GM19438 (cell line): Measurements from ENCODE around the gene GFRAL.
"Not testable (repeated sequence)": the region's sequence is repeated elsewhere in the genome, so short reads cannot be mapped to it uniquely, and the experiment has no call there.

Source experiments
- ATAC-seq: cut with Tn5 transposase; IDR thresholded peaks from one replicate; pipeline ENCODE4 v1.9.1; 2021; ENCODE audit warnings: low read depth; ENCODE audit not compliant: unreplicated experiment

GFRAL gene, protein sequence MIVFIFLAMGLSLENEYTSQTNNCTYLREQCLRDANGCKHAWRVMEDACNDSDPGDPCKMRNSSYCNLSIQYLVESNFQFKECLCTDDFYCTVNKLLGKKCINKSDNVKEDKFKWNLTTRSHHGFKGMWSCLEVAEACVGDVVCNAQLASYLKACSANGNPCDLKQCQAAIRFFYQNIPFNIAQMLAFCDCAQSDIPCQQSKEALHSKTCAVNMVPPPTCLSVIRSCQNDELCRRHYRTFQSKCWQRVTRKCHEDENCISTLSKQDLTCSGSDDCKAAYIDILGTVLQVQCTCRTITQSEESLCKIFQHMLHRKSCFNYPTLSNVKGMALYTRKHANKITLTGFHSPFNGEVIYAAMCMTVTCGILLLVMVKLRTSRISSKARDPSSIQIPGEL

GRCh38 chr6:55327169-55327568, at the start of gene GFRAL:
GFRAL (plus strand) TSS chr6:55327469; CDS start chr6:55327555, 86 bp downstream.
- no peak for ATAC-seq

GRCh38 chr6:55277646-55278045, 49.6 kb upstream of the GFRAL start:
- ATAC-seq, result no peak

GRCh38 chr6:55281215-55281614, 46.1 kb upstream of the GFRAL start:
- no peak for ATAC-seq

DNA sequence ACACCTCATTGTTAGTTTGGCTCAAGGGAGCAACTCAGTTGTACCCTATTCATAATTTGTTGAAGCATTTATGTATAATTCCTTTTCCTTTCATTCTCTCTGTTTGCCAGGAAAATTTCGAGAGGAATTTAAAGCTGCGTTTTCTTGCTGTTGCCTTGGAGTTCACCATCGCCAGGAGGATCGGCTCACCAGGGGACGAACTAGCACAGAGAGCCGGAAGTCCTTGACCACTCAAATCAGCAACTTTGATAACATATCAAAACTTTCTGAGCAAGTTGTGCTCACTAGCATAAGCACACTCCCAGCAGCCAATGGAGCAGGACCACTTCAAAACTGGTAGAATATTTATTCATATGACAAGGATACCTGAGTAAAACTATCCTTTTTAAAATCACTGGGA, 45.2 kb upstream of the GFRAL start:
- no peak for ATAC-seq

DNA sequence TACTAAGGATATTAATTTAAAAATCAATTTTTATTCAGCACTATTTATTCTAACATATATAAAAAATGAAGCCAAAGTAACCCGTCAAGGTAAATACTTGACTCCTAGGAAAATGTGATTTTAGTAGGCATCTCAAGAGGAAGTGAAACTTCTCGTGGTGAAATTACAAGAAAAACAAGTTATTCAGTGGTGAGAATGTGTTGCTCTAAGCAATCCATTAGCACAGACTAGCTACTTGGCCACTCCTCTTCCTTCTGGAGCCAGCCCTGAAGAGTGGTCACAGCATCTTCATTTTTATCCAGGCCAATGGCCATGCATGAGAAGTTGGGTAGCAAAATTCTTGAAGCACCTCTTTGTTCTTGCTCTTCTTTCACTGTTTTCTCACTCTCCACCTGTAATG, 40.4 kb upstream of the GFRAL start:
- ATAC-seq, result no peak

DNA sequence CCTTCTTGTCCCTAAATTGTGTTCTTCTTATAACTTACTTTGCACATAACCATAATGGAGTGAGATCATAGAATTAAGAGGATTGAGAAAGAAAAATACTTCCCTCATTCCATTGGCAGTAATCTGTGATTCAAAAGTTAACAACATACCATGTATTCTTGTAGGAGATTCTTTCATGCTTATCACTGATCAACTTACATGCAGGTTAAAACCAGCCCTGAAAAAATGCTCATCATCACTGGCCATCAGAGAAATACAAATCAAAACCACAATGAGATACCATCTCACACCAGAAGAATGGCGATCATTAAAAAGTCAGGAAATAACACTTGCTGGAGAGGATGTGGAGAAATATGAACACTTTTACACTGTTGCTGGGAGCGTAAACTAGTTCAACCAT, 36.5 kb upstream of the GFRAL start:
- no peak for ATAC-seq

DNA sequence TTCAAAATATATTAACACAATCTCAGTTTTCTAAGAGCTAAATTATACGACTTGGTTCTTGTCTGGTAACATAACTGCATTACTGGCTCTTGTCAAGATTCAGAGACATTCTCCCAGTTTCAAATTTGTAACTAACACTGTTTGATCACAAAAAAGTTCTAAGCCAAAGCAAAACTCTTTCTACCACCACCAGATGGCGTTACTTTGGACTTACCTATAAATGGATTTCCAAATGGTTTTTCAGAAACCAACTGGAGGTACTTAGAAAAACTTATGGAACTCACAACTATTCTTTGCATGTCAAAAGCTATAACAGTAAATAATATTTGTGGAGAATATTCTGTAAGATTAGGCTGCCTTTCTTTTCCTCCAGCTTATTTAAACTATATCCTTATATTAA, 34.2 kb upstream of the GFRAL start:
- no peak for ATAC-seq

GRCh38 chr6:55297214-55297613, 30.1 kb upstream of the GFRAL start:
- ATAC-seq, result not testable (repeated sequence)

- no peak for ATAC-seq
Measured at GRCh38 chr6:55299286-55299985, 27.8 kb upstream of the GFRAL start.

DNA sequence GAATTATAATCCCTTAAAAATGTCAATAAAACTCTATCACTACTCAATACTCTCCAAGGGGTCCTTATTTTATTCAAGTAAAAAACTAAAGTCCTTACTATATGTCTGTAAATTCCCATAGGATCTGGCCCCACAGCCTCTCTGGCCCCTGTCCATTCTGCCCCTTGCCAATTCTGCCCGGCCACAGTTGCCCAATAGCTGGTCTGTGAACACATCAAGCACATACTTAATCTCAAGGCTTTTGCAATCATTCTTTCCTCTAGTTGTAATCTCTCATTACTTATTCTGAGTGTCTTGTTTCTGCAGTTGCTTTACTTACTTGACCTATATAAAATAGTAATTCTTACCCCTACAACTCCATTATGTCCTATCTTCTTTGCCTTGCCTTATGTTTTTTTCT, 22.5 kb upstream of the GFRAL start:
- no peak for ATAC-seq

DNA sequence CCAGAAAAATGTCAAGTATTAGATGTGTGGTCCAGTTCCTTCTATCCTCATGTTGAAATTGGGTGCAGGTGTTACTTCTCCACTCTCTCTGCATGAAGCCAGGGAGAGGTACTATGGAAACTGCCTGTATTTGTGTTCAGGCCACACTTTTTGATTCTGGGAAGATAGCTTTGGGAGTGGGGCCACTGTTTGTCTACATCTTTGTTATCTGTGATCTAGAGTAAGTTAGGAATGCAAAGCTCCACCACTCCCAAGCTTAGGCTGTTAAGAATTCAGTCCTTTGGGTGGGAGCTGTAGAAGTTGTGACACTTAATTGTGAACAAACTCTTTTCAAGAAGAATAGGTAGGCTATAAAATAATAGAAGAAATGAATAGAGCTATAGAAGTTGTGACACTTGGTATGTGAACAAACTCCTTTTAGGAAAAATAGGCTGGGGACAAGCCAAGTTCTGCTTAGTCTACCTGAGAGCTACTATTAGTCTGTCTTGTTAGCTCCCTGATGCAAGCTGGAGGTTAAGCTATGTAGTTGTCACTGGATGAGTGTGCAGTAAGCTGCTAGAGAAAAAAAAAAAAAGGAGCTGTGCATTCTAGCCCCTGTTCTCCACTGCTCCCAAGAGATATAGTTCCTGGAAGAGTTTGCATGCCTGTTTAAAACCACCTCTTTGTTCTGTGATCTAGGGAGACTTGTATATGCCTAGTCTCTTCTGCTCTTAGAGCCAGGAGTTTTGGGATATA, 7.1 kb upstream of the GFRAL start:
- ATAC-seq, result no peak

DNA sequence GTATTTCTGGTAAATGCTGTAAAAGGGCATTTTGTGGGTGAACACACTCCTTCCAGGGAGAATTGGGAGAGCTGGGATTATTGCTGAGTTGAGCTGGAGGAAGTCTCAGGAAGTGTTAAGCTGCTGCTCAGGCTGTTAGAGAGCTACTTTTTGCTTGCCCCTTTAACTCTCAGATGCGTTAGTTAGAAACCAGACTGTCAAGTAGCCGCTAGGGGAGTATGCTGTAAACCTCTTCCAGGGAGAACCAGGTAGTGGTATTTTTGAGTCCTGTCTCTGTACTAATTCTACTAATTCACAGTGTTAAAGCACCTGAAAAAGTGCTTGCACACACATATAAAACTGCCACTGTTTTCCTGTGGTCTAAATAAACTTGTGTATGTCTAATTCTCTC, 6.6 kb upstream of the GFRAL start:
- ATAC-seq, result no peak

DNA sequence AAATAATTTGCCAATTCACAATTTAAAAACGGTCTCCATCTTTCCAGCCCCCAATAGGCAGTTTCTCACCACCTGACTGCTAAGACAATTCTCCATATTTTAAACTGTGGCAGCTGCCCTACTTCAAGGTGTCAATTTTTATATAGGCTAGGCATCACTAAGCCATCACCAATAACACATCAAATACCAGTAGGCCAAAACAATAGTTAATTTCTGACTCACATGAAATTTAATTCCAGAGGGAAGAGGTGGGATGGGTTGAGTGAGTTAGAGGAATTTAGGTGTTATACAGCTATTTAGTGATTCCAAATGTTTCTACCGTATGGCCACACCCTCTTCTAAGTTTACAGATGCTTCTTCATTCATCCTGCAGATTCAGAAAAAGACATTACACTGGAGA, 49.9 kb downstream of the GFRAL start:
- no peak for ATAC-seq

DNA sequence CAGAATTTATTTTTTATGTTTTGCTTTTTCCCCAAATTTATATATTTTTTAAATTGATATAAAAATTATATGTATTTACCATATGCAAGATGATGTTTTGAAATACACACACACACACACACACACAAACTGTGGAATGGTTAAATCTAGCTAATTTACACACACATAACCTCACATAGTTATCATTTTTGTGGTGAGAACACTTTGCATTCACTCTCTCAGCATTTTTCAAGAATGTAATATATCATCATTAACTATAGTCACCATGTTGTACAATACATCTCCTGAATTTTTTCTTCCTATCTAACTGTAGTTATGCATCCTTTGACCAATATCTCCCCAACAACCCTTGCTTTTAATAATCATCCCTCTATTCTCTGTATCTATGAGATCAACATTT, 52.2 kb downstream of the GFRAL start:
- no peak for ATAC-seq

DNA sequence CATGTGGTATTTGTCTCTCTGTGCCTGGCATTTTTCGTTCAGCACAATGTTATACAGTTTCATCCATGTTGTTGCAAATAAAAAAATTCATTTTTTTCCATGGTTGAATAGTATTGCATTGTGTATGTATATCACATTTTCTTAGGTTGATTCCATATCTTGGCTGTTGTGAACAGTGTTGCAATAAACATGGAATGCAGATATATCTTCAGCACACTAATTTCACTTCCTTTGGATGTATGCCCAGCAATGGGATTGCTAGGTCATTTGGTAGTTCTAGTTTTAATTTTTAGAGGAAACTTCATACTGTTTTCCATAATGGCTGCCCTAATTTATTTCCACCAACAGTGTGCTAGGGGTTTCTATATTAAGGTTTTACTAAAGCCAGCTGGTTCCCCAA, 52.6 kb downstream of the GFRAL start:
- ATAC-seq, result no peak

DNA sequence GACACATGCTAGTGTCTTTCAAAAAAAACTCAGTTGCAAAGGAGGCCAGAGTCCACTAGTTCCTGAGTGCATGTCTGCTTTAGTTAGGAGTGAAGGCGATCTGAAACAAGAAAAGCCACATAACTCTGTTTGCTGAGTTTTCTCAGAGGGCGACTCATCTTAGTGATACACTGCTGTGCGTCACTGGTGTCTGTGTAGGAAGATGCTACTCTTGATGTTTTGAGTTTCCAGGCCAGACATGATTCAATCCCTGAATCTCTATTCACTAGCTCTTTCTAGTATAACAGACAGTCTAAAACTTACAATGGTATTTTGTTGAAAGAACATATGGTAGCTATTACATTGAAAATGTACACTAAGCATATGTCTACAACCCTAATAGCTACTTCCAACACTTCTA, 60.9 kb downstream of the GFRAL start:
- no peak for ATAC-seq

DNA sequence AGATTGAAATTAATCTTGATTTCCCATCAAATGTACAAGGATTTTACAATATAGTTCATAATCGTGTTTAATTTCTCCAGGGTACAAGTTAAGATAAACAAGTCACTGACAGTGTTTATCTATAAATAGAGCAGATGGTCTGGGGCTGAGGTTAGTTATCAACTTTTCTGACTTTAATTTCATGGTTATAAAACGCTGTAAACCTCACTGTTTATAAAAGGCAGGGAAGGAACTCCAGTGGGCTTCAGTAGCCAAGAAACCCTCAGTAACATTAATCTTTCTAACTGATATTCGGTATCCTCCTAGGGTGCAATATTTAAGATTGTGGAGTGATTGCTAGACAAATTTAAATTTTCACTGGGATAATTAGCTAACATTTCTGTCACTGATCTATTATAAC, 68.6 kb downstream of the GFRAL start:
- ATAC-seq, result no peak

- no peak for ATAC-seq
Measured at GRCh38 chr6:55397986-55398385, 70.7 kb downstream of the GFRAL start.

GRCh38 chr6:55399351-55399750, 72.1 kb downstream of the GFRAL start:
- ATAC-seq, result no peak

- ATAC-seq, result no peak
Measured at GRCh38 chr6:55405474-55406235, 78.4 kb downstream of the GFRAL start.

DNA sequence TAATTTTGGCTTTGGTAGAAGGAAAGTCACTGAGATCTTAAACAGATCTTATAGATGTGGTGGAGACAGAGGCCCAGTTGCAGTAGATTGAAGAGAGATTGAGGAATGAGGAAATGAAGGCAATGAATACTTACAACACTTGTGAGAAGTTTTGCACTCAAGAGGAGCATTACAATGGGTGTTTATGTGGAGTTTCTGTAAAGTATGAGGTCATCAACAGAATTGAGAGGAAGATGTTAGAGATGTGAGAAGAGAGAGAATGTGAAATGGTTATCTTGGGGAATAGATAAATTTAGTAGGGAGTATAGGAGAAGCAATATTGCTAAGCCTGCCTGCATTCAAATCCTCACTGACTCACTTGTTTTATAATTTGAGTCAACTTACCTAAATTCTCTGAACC, 83.4 kb downstream of the GFRAL start:
- ATAC-seq, result no peak
